ENCODE measurements around the gene MYOCOS. TPM values are rescaled to one million over a fixed set of nuclear protein-coding genes. Genes with fewer than 3 reads are reported as not detected.

The MYOCOS gene
- total RNA-seq, 8 experiments from 2014 or later, result 0.17 to 0.61 (median 0.25) TPM; not detected in 3

DNA sequence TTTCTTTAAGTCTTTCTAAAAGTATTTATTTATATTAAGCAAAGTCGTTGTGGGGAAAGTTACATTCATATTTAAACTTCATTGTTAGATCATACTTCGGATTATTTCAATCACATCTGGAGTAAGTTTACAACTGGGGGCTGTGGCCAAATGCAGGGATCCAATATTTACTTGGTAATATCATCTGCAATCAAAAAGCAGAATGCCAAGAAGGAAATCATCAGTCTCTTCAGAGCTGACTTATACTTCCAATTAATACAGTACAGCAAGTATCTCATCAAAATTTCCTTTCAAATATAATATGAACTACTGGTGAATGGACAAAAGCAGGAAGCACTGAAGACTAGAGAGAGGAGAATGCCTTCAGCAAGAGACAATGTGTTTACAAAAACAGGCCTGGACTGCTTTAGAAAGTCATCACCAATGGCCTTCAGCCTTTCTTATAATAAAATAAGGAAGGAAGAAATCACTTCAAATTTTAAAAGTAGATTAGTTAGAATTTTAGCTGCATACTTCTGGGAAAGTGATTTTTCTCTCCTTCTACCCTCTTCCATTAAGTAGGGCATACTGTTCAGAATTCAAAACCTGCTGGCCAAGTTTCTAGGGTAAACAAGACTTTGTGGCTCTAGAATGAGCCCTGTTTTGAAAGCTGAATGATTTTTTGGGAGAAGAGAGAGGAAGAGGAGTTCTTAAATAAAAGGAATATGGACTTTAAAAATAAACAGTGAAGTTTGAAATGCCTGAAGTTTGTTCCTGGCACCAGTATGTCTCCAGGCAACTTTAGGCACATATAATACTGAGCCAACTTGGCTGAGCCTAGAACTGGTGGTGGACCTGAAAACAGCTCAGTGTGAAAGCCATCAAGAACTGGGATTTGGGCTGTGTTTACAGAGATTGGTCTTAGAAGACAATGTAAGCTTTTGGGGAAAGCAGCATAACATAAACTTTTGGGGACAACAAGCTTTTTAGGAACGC, 52.7 kb downstream of the MYOCOS start:
- in situ Hi-C loops (cut with MboI; ENCODE audit: low pct_unique_long_range_greater_than_20kb in 2 of 9, low sequenced_read_pairs in 9 of 9, unreplicated experiment in 9 of 9), result loop anchor here in 1 of 9 experiments (25.0 kb wide), 1 partner anchor 313 kb away; no protein-coding TSS in a partner anchor
- Histone ChIP-seq H3K4me1 (replicated peaks in 1 of 2) (no peaks in the 10 kb centered on the region), H3K27ac (no peak overlapping the region), H3K4me3 (no peak overlapping the region)
- whole genome bisulfite sequencing, 10 experiments, result 0 to 74% (median 51%) methylated on average over 2 to 3 of the region's 3 CpGs
- ATAC-seq (replicated peaks in 6 of 8), result no peak

Other genes starting within 250 kb of the MYOCOS start
- gene PRRC2C, start 136.7 kb upstream of the MYOCOS start, total RNA-seq, result 100 to 1,000 TPM in 2 of 8 experiments, 10 to 100 TPM in 6; 58.2 to 146 (median 85.5) TPM
- under 1 TPM in 2 of 8 experiments, not detected in 6; 0.41 to 0.43 TPM for gene MYOC, start 30.4 kb downstream of the MYOCOS start, total RNA-seq
- 10 to 100 TPM in 7 of 8 experiments, 1 to 10 TPM in 1; 8.3 to 19.0 (median 14.4) TPM for gene VAMP4, start 119.8 kb downstream of the MYOCOS start, total RNA-seq
- gene METTL13, start 159.4 kb downstream of the MYOCOS start, total RNA-seq, result 10 to 100 TPM; 16.9 to 75.8 (median 25.9) TPM
- 10 to 100 TPM in 5 of 8 experiments, 1 to 10 TPM in 3; 6.1 to 29.1 (median 13.5) TPM for gene DNM3, start 219.3 kb downstream of the MYOCOS start, total RNA-seq